MCF 10A (cell line): ENCODE results near the gene MIER2. TPM values are rescaled to one million over a fixed set of nuclear protein-coding genes. Genes with fewer than 3 reads are reported as not detected.
A peak's percentile ranks its signal among the peaks of the same experiment; 100 is the strongest.

Experiments
- BruUV-seq: library from RNA; stranded (reverse); fragments of 400-500 nt; replicated peaks from 2 replicates; lab custom pipeline; 2021; lab: Mats Ljungman, UMichigan
- CTCF ChIA-PET: fragments of 300-600 bp; sonication (Branson Sonifier 250); formaldehyde crosslinking; extraction: SDS; loops from one replicate; lab custom pipeline; 2021; ENCODE audit warnings: antibody characterized with exemption, inconsistent platforms; lab: Yijun Ruan, JAX
- POLR2A ChIA-PET: fragments of 300-600, 350-650 bp; sonication (Branson Sonifier 250); formaldehyde crosslinking; extraction: SDS; loops from one replicate; lab custom pipeline; 2020; ENCODE audit warnings: antibody characterized with exemption, inconsistent platforms; lab: Yijun Ruan, JAX
- DNase-seq: peaks from one replicate; pipeline ENCODE4 v3.0.0-alpha.2; 2018; ENCODE audit not compliant: unreplicated experiment
- H3K27ac Mint-ChIP-seq: one replicate; pipeline ENCODE4 v1.8.0; 2022; ENCODE audit warnings: mild to moderate bottlenecking, low read depth, mixed read lengths; ENCODE audit not compliant: unreplicated experiment
- H3K27me3 Mint-ChIP-seq: one replicate; pipeline ENCODE4 v1.8.0; 2022; ENCODE audit warnings: mixed read lengths; ENCODE audit not compliant: insufficient read depth, unreplicated experiment
- H3K36me3 Mint-ChIP-seq: one replicate; pipeline ENCODE4 v1.8.0; 2022; ENCODE audit warnings: mild to moderate bottlenecking, moderate library complexity, mixed read lengths; ENCODE audit not compliant: insufficient read depth, unreplicated experiment
- H3K4me1 Mint-ChIP-seq: one replicate; pipeline ENCODE4 v1.8.0; 2022; ENCODE audit warnings: mixed read lengths; ENCODE audit not compliant: insufficient read depth, unreplicated experiment
- H3K4me3 Mint-ChIP-seq: one replicate; pipeline ENCODE4 v1.8.0; 2022; ENCODE audit warnings: mild to moderate bottlenecking, moderate library complexity, mixed read lengths; ENCODE audit not compliant: unreplicated experiment
- H3K9me3 Mint-ChIP-seq: one replicate; pipeline ENCODE4 v1.8.0; 2022; ENCODE audit warnings: mixed read lengths; ENCODE audit not compliant: unreplicated experiment
- CTCF ChIP-seq: fragments of 200-600 bp; IDR thresholded peaks from one replicate; pipeline ENCODE4 v1.8.0; 2022; ENCODE audit warnings: antibody characterized with exemption, mild to moderate bottlenecking; ENCODE audit not compliant: unreplicated experiment
- intact Hi-C: fragments of 100-400 bp; cut with micrococcal nuclease; formaldehyde crosslinking; loops from 2 replicates; pipeline ENCODE4 v1.14.1; 2022
- total RNA-seq: library from RNA; stranded (reverse); gene quantifications from 2 replicates; pipeline ENCODE4 v1.2.3, GENCODE V29; 2022

The MIER2 gene
- total RNA-seq, 1 experiment from 2014 or later = 24.2 TPM

DNA sequence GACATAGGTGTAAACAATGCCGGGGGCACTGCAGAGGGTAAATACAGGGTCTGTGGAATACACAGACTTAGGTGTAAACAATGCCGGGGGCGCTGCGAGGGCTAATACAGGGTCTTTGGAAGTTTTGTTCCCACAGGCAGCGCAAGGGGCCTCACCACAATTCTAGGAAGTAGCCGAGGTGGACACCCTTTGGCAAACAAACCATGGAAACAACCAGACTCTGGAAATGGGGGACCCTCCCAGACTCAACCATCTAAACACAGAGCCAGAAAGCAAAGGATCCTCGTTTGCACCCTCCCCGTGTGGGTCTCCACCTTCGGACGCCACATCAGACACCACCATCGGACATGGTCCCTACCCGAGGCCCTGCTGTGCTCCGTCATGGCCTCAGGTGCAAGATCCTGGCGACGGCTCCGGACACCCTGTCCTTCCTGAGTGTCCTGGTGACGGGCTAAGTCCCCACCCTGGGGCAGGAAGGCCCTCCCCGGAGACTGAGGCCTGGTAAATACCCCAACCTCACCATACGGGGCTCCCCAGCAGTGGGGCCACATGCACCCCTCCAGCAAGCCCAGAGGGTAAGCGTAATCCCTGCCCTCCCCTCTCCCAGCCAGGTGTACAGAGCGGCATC, 36.7 kb downstream of the MIER2 start:
- H3K9me3 Mint-ChIP-seq = no peaks in the 10 kb centered on the region
- H3K36me3 Mint-ChIP-seq = peaks cover 32% of the 10 kb centered on the region
- CTCF ChIA-PET = no interaction called here
- no peaks in the 10 kb centered on the region for H3K4me1 Mint-ChIP-seq
- no TSS peak for BruUV-seq
- intact Hi-C loops = no loop called here
- no peaks in the 10 kb centered on the region for H3K27me3 Mint-ChIP-seq
- DNase-seq = no peak
- POLR2A ChIA-PET = no interaction called here
- H3K27ac Mint-ChIP-seq = no peak overlapping the region
- H3K4me3 Mint-ChIP-seq = no peak overlapping the region
- TF ChIP-seq CTCF = no peak

GRCh38 chr19:307111-307531, 37.5 kb downstream of the MIER2 start:
- TF ChIP-seq CTCF = no peak
- ChIA-PET POLR2A (no interaction called here), CTCF (no interaction called here)
- no TSS peak for BruUV-seq
- Mint-ChIP-seq H3K9me3 (no peaks in the 10 kb centered on the region), H3K27me3 (no peaks in the 10 kb centered on the region), H3K27ac (no peak overlapping the region), H3K4me1 (no peaks in the 10 kb centered on the region), H3K36me3 (peaks cover 32% of the 10 kb centered on the region), H3K4me3 (no peak overlapping the region)
- intact Hi-C loops = no loop called here
- no peak for DNase-seq

GRCh38 chr19:306151-306900, 38.3 kb downstream of the MIER2 start:
- POLR2A ChIA-PET = no interaction called here
- Mint-ChIP-seq H3K4me3 (no peak overlapping the region), H3K4me1 (no peaks in the 10 kb centered on the region), H3K36me3 (peaks cover 35% of the 10 kb centered on the region), H3K27me3 (no peaks in the 10 kb centered on the region), H3K27ac (no peak overlapping the region), H3K9me3 (no peaks in the 10 kb centered on the region)
- intact Hi-C loops = no loop called here
- CTCF ChIA-PET = no interaction called here
- no TSS peak for BruUV-seq
- TF ChIP-seq CTCF = no peak
- DNase-seq = no peak

- H3K36me3 Mint-ChIP-seq = peaks cover 33% of the 10 kb centered on the region
- no peaks in the 10 kb centered on the region for H3K9me3 Mint-ChIP-seq
- TSS peak; percentile 34 for BruUV-seq
- ChIA-PET CTCF (no interaction called here), POLR2A (no interaction called here)
- TF ChIP-seq CTCF = no peak
- no peaks in the 10 kb centered on the region for H3K4me1 Mint-ChIP-seq
- H3K4me3 Mint-ChIP-seq = no peak overlapping the region
- intact Hi-C loops = no loop called here
- DNase-seq = no peak
- no peaks in the 10 kb centered on the region for H3K27me3 Mint-ChIP-seq
- H3K27ac Mint-ChIP-seq = no peak overlapping the region
Observed at GRCh38 chr19:305240-306150, 39.1 kb downstream of the MIER2 start.
